ENCODE results near the gene GPR119. TPM values are rescaled to one million over a fixed set of nuclear protein-coding genes. Genes with fewer than 3 reads are reported as not detected.

Gene GPR119
- total and polyA plus RNA-seq, 2 of the 8 experiments (the other 6 are each of a cell fraction or from before 2014, with no cell fraction given): 0.11 TPM; not detected in 1

DNA sequence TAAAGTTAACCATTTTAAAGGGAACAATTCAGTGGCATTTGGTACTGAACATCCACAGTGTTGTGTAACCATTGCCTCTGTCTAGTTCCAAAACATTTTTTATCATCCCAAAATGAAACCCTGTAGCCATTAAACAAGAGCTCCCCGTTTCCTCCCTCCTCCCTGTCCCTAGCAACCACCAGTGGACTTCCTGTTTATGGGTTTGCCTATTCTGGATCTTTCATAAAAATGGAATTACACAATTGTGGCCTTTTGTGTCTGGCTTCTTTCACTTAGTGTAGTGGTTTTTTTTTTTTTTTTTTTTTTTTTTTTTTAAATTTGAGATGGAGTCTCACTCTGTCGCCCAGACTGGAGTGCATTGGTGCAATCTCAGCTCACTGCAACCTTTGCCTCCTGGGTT, 27.9 kb upstream of the GPR119 start:
- no peaks in the 10 kb centered on the region for H3K79me2 ChIP-seq (ENCODE audit: control insufficient read depth in 1 of 2, insufficient read depth in 2 of 2, low read length in 2 of 2)
- no peaks in the 10 kb centered on the region for H3K27me3 ChIP-seq (replicated peaks in 1 of 4; ENCODE audit: control insufficient read depth in 3 of 4, extremely low read depth in 1 of 4, insufficient read depth in 3 of 4, low read length in 3 of 4)
- no peak overlapping the region for H3K9ac ChIP-seq (replicated peaks in 1 of 4; ENCODE audit: extremely low read depth in 1 of 4, low read depth in 3 of 4, low read length in 3 of 4)
- ChIA-PET CTCF (ENCODE audit: partially characterized antibody) (no interaction called here), POLR2A (ENCODE audit: partially characterized antibody) (no interaction called here)
- H3K23ac ChIP-seq (ENCODE audit: insufficient read length): no peak overlapping the region
- no peak overlapping the region for H2BK12ac ChIP-seq (ENCODE audit: low read depth, low read length)
- H3K4me2 ChIP-seq (ENCODE audit: insufficient read depth in 1 of 2, low read depth in 2 of 2, low read length in 2 of 2): no peak overlapping the region
- DNase-seq (ENCODE audit: low read depth in 1 of 2, low spot score in 2 of 2) (no peak), FAIRE-seq (no peak)
- no peak overlapping the region for H3K56ac ChIP-seq (replicated peaks; ENCODE audit: insufficient read length, low read depth, low read length)
- H2BK20ac ChIP-seq (ENCODE audit: low read length): no peak overlapping the region
- no peaks in the 10 kb centered on the region for H3K23me2 ChIP-seq (ENCODE audit: low read depth, low read length)
- no peak overlapping the region for H3K4me3 ChIP-seq (ENCODE audit: extremely low read depth in 1 of 4, insufficient read depth in 2 of 4, low read depth in 3 of 4, low read length in 4 of 4)
- peaks cover 2 to 12% (median 7%) of the 10 kb centered on the region in 4 experiments; a peak in 6 of 8 replicates for H3K36me3 ChIP-seq (ENCODE audit: control insufficient read depth in 2 of 4, insufficient read depth in 4 of 4, low read length in 3 of 4)
- no peaks in the 10 kb centered on the region for H3K4me1 ChIP-seq (replicated peaks in 1 of 4; ENCODE audit: control insufficient read depth in 3 of 4, insufficient read depth in 4 of 4, low read length in 3 of 4)
- H2BK15ac ChIP-seq (ENCODE audit: low read length): no peak overlapping the region
- H4K5ac ChIP-seq (ENCODE audit: insufficient read length, low read depth, low read length): no peak overlapping the region
- no peak overlapping the region for H4K91ac ChIP-seq (replicated peaks; ENCODE audit: insufficient read length, low read length)
- H3K9me3 ChIP-seq (ENCODE audit: insufficient read depth in 2 of 2, low read depth in 1 of 2, low read length in 1 of 2): no peaks in the 10 kb centered on the region
- no peak overlapping the region for H2AK5ac ChIP-seq (ENCODE audit: low read depth, low read length)
- H4K20me1 ChIP-seq (replicated peaks in 1 of 2; ENCODE audit: control insufficient read depth in 1 of 2, insufficient read depth in 2 of 2, low read length in 2 of 2): no peaks in the 10 kb centered on the region
- no peak overlapping the region for H3K4ac ChIP-seq (replicated peaks; ENCODE audit: insufficient read length, low read depth, low read length)
- H2BK120ac ChIP-seq (replicated peaks; ENCODE audit: low read depth, low read length): no peak overlapping the region
- no peak overlapping the region for H2AFZ ChIP-seq (ENCODE audit: low read length)
- no peak overlapping the region for H3K18ac ChIP-seq (ENCODE audit: extremely low read depth, low read length)
- H2BK5ac ChIP-seq (ENCODE audit: low read depth, low read length): no peak overlapping the region
- 100% methylated on average over 1 of the region's 2 CpGs; no CpG with 5 or more reads in 1 of the 2 experiments for WGBS, 2 experiments (ENCODE audit: extremely low coverage in 1 of 2, insufficient coverage in 1 of 2, insufficient read length in 1 of 2, insufficient replicate concordance in 2 of 2, low coverage in 1 of 2, low lambda C conversion rate in 2 of 2, missing lambda C conversion rate in 1 of 2)
- H3K14ac ChIP-seq (ENCODE audit: insufficient read length): no peak overlapping the region
- H3K27ac ChIP-seq (ENCODE audit: low read depth, low read length): no peak overlapping the region
- H4K8ac ChIP-seq (ENCODE audit: extremely low read depth, insufficient read depth, low read length): no peak overlapping the region
- H3K79me1 ChIP-seq (ENCODE audit: low read depth, low read length): no peaks in the 10 kb centered on the region
- TF ChIP-seq RNF2 (IDR thresholded peaks at IDR 0.05; ENCODE audit: borderline replicate concordance, low read depth, low read length, missing control alignments, poor library complexity, severe bottlenecking) (no peak), SUZ12 (IDR thresholded peaks at IDR 0.05; ENCODE audit: low read length) (no peak), CEBPB (IDR thresholded peaks at IDR 0.05; ENCODE audit: low read depth, low read length) (no peak)
